Stimulated activated CD4-positive, alpha-beta T cell treated with anti-CD3 and anti-CD28 coated beads, Interleukin-12 subunit alpha, Interleukin-12 subunit beta, amount 100 ng/mL, for 4 hours (primary cell): ENCODE results near the gene MMP20.

ENCODE experiments used
- DNase-seq: peaks from one replicate; pipeline ENCODE4 v3.0.0-alpha.2; 2020

Gene MMP20

DNA sequence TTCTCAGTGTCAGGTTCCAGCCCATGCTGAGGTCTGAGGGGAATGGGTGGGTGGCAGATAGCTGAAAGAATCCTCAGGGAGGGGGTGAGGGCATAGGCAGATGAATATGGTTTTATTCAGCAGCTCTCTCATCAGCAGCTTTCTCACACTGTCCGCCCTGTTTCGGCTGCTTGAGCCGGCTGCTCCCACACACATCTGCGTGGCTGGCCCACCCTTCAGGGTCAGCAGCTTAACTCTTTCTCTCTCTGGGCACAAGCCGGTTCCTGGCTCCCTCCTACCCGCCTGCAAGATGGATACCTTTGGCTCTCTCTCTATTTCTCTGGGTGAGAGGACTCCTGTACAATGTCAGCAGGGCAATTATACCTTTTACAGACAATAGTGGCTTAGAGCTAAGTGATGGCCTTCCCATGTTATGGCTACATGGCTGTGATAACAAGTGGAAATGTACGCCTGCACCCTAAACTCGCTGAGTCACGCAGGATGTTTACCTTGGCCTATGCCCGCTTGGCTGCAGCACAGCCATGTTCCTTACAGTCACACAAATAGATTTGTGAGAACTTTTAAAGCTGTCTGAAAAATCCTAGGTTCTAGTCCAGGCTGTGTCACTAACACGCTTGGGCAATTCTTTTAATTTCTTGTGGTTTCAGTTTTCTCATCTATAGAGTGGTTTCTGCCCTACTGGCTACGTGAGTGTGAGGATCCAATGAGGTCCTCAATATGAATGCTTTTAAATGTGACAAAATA lies 4.1 kb downstream of the MMP20 start:
- no peak for DNase-seq

DNA sequence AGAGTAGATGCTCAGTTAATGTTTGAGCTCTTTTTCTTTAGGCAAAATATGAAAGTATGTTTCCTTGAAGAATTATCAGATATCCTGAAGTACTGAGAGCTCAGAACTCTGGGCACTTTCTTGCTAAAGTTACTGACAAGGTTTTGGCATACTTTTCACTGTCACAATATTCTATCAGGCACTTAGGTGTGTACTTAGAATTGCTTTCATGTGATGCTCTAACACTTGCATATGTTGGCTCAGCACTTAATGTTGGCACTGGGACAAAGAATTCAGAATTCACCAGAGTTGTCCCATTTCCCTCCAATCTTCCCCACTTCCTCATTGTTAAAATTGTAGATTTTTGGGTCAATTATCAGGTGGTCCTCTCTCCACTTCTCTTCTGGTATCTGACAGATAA lies 5.0 kb downstream of the MMP20 start:
- DNase-seq, result no peak

DNA sequence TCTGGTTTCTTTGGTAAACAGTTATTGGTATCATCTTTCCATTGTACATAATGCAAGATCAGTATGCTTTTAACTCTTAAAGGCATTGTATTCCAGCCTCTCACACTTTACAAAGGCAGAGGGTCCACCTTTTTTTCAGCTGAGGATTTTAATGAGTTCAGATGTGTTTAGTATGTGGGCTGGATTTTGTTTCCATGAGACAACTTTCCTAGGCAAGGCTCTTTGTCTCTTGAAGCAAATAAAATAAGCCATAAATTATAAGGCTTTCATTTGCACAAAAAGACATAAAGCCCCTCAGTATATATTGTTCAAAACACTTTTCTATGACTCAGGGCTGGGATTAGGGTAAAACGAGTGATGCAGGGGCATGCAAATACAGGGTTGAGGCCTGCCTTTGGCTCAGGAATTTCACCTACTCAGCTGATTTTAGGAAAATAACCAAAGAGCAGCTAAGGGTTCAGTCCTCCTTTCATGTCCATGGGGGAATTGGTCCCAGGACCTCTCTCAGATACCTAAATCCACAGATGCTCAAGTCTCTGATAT lies 7.6 kb downstream of the MMP20 start:
- DNase-seq, result no peak

DNA sequence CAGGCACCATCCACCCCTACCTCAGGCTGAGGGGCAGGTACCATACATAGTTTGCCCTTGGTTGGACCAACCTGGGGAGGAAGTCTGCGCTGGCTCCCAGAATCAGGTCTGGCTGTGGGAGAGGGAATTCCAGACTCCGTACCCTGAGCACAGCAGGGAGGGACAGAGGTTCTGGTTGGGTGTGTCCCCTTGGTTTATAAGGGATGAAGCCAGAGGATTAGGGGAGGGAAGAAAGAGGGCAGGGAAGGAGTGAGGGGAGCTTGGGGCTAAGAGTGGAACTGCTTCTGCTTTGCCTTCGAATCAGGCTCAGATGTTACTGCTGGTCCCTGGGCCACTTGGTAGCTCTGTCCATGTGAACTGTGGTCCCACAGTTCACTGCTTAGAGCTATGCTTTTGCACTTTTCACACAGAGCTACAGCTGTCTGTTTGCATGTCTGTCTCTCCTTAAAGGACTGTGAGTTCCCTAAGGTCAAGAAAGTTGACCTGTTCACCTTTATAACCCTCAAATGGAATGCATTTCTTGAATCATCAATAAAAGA lies 9.2 kb downstream of the MMP20 start:
- DNase-seq, result no peak

DNA sequence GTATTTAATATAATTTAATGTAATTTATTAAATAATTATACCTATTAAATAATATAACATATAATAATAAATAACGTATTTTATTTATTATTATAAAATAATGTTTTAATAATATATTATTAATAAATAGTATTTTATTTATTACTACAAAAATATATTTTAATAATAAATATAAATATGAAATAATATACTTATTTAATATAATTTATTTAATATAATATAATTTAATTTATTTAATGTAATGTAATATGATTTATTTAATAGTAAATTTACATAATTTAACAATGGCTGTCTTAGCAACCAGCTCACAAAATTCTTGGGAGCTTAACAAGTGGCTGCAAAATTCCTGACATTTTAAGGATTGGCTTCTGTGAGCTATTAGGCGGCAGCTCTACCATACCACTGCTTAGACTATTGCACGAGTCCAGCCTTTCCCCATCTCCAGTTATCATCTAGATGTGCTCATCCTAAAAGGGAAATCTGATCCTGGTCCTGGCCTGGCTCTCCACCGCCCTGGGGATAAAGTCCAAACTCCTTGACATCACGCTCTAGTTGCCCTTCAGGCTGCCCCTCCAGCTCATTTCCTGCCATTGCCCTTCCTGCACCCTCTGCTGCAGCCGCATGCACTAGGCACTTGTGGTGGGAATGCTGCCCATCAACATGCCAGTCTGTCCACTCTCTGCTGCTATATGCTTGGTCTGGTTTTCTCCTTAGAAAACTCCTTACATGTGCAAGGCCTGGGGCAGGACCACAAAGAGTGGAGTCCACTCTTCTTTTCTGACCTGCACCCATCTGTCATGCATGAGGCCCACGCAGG lies 9.8 kb downstream of the MMP20 start:
- DNase-seq, result no peak

DNA sequence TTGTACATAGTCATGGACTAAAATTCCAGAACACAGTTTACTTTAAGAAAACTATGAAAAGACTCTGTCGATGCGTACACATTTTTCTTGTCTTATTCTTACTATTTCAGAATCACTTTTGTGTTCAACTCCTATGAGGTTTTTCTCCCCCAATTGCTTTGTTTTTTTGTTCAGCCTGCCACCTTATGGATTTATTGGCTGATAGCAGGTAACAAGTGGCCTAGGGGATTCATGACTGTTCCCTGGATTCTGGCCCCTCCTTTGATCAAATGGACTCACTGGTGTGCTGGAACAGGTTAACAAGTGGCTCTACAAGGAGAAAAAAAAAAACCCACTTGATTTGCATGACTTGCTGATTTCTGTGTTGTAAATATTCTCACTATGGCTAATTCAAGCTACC lies 10.6 kb downstream of the MMP20 start:
- no peak for DNase-seq

DNA sequence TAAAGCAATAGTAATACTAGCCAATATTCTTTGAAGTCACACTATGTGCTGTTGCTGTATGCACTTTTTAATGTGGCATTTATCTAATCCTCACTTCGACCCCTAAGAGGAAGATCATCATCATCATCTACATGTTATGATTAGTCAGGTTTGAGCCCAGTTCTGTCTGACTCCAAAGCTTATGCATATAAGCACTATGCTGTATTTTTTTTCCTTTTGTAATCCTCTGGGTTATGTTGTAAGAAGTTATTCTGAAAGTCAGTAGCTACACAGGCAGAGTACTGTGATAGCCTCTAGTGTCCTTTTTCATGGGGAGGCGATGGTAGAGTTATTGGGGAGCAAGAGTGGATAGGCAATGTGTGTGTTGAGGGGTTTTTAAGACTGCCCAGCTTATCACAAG lies 11.1 kb downstream of the MMP20 start:
- no peak for DNase-seq

DNA sequence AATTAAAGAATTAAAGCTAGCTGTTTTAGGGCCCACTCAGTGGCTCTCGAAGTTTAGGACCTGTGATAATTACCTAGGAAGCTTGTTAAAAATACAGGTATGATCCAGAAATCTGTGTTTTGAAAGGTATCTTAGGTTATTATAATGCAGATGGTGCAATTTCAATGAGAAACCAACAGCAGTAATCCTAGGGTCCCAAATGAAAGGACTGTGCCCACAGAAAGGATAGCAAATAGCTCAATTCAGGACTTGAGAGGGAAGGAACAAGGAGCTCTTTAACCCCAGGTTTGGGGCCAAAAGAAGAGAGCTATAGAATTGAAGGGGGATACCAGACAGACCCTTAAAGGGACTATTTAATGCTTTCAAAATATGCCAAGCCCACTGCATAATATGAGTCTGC lies 11.7 kb downstream of the MMP20 start:
- DNase-seq, result no peak

DNA sequence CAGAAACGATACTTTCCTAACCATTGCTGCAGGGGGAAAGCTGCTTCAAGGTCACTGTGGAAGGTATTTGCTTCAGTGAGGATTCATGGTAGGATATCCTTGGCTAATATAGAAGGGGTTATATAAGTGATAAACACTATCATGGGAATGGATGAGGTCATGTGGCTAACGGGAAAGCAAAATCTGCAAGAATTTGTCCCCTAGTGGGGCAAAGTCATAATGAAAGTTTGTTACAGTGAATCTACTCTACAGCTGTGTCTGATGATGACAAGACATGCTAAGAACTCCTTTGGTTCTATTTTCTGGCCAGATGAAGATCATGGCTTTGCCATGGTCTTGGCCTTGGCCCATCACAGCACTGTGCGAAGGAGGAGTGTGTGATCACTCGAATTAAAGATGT lies 13.8 kb downstream of the MMP20 start:
- no peak for DNase-seq

DNA sequence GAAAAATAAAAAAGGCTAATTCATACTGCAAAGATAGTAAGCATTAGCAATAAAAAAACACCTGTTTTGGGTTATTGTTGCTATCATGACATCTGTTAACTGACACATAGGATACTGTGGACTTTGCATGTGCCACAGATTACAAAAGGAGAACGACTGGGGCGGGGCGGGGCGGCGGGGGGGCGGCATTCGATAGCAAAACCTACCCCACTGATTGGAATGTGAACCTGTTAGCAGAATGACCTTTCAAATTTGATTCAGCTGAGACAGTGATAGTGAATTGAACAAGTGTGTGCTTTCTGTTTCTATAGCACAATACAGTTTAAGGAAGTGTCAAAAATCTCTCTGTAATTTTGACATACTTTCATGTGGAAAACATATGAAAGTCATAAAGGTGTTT lies 14.9 kb downstream of the MMP20 start:
- no peak for DNase-seq

DNA sequence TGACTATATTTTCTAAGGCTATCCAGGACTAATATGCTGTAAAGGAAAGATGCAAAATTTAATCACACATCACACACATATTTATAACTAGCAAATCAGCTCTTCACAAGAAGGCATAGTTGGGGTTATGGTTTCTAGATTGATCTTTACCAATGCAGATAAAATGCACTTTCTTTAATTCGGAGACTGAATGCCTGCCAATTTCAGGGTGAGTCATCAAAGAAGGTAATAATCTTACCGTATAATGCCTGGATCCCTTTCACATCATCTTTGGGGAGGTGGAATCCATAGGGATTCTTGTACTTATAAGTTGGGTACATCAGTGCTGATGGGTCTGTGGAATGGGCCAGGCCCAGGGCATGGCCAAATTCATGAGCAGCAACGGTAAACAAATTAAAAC lies 16.4 kb downstream of the MMP20 start:
- DNase-seq, result no peak

DNA sequence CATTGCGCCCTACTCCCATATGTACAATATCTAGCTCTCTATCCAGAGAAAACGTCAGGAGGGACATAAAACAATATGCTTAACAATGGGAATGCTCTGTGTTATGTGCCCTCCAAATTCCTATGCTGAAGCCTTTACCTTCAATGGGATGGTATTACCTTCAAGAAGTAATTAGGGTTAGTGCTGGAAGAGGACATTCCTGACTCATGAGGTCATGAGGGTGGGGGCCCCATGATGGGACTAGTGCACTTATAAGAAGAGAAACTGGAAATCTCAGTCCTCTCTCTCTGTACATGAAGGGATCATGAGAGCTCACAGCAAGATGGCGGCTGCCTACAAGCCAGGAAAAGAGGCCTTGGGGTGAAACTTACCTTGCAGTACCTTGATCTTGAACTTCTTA lies 20.3 kb downstream of the MMP20 start:
- no peak for DNase-seq

DNA sequence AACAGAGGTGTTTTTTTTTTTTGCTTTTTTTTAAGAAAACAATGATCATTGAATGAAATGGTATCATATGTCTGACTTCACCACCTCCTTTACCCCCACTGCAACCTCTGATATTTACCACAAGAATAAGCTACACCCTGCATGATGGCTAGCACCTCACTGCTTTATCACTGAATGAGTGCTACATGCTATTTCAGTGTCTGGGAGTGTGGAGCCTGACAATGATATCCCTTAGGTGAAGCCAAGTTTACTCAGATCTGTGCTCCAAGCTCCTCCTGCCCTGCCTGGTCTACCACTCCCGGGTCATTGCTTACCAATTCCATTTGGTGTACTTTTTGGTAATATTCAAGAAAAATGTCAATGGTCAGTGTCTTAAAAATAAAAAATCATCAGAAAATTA lies 21.1 kb downstream of the MMP20 start:
- DNase-seq, result no peak

DNA sequence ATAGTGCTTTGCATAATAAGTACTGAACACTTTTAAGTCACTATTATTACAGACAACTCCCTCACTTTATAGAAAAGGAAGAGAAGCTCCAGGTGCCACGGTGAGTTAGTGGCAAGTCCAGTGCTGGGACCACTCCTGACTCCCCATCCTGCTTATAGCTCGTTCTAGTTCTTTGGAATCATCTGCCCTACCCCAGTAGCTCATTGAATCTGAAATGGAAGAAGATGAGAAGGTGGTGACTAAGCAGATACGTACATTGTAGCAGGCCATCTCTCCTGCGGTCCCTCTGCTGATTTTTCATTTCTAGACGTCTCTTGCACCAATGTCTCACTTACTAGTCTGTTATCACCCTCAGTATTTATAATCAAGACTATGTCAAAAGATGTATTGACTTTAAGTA lies 21.6 kb downstream of the MMP20 start:
- no peak for DNase-seq

DNA sequence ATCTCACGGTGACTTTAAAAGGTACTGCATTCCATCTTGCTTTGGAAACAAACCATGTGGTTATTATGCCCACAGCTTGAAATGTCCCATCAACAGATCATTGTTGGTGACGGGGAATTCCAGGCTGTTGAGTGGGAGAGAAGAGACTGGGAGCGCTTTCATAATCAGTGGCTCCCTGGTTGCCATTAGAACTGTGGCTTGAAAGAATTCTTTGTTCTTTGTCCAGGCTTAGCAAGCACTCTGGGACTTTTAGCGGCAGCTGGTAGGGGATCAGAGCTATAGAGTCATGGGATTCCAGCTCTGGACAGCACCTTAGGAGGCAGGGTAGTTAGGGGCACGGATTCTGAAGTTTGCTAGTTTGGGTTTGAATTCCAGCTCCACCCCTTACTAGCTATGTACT lies 22.0 kb downstream of the MMP20 start:
- DNase-seq, result no peak

DNA sequence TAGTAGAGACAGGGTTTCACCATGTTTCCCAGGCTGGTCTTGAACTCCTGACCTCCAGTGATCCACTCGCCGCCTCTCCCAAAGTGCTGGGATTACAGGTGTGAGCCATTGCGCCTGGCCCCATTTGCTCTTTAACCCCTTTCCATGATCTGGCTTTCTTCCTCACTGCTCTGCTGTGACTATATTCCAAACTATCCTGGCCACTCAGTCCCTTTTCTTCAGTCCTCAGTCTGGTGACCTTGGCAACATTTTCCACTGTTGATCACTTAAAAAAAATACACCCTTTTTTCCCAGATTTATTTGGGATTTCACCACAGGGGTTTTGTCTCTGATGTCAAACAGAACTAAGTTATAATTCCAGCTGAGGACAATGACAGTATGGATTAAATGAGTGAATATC lies 24.5 kb downstream of the MMP20 start:
- DNase-seq, result no peak

DNA sequence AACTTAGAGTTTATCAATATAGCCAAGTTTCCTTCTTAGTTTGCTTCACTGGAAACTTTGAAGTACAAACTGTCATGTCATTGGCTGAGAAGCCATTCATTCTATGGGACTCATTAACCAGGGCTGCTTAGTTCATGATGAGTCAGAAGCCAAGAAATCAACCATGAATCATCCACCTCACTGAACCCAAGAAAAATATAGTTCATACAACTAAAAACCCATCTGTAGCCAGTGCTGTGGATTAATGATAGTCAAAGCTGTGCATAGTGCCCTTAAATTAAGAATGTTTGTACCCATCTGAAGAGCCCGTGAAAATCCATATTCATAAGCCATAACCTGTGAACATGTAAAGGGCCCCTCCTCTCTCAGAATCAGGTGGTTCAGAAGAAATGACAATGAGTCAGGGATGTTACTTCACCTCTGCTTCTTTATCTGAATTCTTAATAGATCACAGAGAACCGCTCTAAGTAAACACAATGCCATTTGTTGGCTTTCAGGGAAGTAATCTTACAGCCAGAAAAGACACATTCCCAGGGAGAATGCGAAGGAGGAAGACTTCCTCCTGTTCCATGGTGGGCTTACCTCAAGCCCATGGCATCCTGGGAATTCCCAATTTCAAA lies 25.4 kb downstream of the MMP20 start:
- DNase-seq, result no peak

DNA sequence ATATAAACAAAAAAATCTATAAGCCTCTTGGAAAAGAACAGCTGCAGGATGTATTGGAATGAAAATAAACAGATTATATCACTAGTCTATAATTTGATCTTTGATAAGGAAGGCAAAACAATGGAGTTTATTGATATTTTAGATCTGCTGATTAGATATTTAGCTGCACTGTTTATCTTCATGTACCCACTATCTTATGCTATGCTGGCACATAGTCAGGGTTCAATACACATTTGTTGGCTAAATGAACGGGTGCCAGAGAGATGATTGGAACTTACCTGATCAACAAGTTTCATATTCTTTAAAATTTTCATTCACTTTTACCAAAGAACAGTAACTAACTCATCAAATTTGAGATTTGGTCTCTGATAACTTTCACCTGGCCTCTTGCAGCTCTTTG lies 26.9 kb downstream of the MMP20 start:
- DNase-seq, result no peak

DNA sequence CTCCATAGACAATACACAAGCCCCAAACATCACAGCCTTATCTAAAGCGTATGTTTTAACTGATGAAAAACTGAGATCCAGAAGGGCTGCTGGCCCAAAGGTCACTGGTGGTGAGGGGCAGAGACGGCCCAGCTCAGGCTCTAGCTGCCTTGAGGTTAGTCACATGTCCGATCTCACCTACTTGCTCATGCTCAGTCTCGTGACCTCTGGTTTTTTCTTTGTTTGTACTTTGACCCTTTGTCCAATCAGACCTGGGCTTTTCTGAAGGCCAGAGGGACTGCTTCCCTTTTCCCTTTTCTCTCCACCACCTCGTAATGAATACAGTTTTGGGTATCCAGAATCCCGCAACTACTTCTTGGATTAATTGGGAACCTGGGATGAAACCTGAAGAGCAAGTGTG lies 28.6 kb downstream of the MMP20 start:
- no peak for DNase-seq

DNA sequence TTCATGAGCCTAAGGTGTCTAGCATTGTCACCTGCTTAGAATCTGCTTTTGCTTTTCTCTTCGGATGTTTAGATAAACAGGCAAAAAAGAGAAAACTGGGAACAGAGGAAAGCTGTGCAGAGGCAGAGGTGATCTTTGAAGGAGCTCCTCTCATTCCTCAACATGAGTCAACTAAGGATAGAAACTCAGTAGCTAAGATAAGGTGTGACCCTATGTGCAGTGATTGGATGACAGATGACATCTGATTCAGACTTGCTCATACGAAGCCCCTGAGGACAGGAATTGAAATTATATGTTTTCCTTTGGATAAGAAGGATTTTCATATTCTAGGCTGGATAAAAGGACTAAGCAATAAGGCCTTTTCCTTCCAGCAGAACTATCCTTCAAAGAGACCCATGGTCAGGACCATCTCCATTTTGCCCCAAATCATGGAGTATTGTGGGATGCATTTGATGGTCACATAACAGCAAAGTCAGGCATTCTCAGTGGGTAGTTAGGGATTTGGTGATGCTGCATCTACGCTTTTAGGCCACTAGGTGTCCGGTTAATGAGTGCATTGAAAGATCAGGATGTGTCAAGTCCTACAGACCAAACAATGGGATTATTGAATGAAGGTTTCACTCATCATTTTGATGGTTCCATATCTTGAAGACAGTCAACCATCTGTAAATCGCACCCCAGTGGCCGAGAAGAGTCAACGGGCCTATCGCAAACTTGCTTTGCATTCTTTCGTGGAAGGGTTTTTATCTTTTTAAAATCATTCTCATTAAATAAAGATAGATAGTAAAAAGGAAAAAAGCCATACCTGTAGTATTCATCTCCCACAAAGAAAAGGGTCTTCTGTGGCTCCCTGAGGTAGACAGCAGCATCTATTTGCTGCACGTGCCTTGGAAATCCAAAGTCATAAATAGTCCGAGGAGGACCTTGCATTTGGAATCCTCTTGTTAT lies 32.2 kb downstream of the MMP20 start:
- no peak for DNase-seq

DNA sequence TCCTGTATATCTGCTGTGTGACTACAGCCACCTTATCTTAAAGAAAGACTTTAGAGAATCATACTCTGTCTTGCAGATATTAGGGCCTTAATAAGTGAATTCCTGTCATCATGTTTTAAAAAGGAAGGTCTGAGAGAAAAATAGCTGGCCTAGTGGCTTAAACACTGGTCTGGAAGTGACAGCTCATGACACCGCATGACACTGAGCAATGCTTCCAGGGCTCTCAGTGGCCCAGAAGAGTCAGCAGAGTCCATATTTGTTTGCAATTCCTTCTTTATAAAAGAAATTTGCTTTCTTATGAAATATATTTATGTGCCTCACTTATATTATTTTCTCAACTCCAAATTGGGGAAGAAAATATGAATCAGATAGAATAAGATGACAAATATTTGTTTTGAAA lies 33.0 kb downstream of the MMP20 start:
- no peak for DNase-seq

DNA sequence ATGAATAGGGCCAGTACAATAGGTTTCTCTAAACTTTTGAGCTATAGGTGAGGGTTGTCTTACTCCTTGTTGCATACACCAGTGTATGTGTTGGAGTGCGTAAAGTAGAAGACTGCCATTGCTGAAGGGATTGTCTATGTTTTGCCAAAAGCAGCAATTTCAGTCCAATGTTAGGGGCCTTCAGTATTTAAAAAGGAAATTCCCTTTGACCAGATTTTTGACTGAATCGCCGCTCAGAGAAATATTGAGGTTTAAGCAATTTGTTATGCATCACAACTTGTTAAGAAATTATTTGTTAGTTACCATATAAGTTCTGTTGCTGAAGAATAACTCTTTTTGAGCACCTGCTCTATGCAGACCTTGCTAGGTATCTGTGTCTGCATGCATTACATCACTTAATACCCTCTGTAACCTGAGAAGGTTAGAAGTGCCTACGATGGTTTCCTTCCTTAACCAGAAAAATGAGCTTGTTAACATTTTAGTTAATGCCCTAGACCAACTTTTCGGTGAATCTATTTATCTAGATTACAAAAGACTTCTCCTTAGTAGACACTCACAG lies 33.9 kb downstream of the MMP20 start:
- DNase-seq, result no peak
